ENCODE data around the gene NIF3L1. TPM values are rescaled to one million over a fixed set of nuclear protein-coding genes. Genes with fewer than 3 reads are reported as not detected.

NIF3L1 gene
- polyA plus RNA-seq, 2 donors = 11.3 to 23.3 TPM

GRCh38 chr2:200909958-200910357 is 20.8 kb downstream of the NIF3L1 start:
- 96% methylated on average over 4 of the region's 4 CpGs for WGBS, 2 donors
- peaks cover 0 to 3% of the 10 kb centered on the region in 2 donors for H3K36me3 ChIP-seq (ENCODE audit: control insufficient read depth in 2 of 2, insufficient read depth in 2 of 2, low read length in 1 of 2)
- no peak overlapping the region for H3K27ac ChIP-seq (ENCODE audit: low read depth in 2 of 2, low read length in 1 of 2)

GRCh38 chr2:200913654-200914053 is 24.5 kb downstream of the NIF3L1 start:
- Histone ChIP-seq H3K36me3 (ENCODE audit: control insufficient read depth in 2 of 2, insufficient read depth in 2 of 2, low read length in 1 of 2) (no peaks in the 10 kb centered on the region), H3K9me3 (ENCODE audit: control insufficient read depth in 2 of 2, insufficient read depth in 1 of 2, low read depth in 1 of 2, low read length in 1 of 2) (no peaks in the 10 kb centered on the region), H3K27ac (ENCODE audit: low read depth in 2 of 2, low read length in 1 of 2) (no peak overlapping the region), H3K4me1 (ENCODE audit: control insufficient read depth in 2 of 2, insufficient read depth in 2 of 2, low read length in 1 of 2) (no peaks in the 10 kb centered on the region), H3K4me3 (ENCODE audit: low read depth in 1 of 2, low read length in 2 of 2) (no peak overlapping the region), H3K27me3 (ENCODE audit: control insufficient read depth in 1 of 2, insufficient read depth in 2 of 2, low read length in 2 of 2) (no peaks in the 10 kb centered on the region)

More at GRCh38 chr2:200909958-200910357, 20.8 kb downstream of the NIF3L1 start:
- Histone ChIP-seq H3K27me3 (ENCODE audit: control insufficient read depth in 1 of 2, insufficient read depth in 2 of 2, low read length in 2 of 2) (no peaks in the 10 kb centered on the region), H3K9me3 (ENCODE audit: control insufficient read depth in 2 of 2, insufficient read depth in 1 of 2, low read depth in 1 of 2, low read length in 1 of 2) (no peaks in the 10 kb centered on the region), H3K4me1 (ENCODE audit: control insufficient read depth in 2 of 2, insufficient read depth in 2 of 2, low read length in 1 of 2) (no peaks in the 10 kb centered on the region), H3K4me3 (ENCODE audit: low read depth in 1 of 2, low read length in 2 of 2) (no peak overlapping the region)

- 80 to 85% methylated on average over 6 of the region's 6 CpGs for WGBS, 2 donors
- Histone ChIP-seq H3K4me3 (ENCODE audit: low read depth in 1 of 2, low read length in 2 of 2) (no peak overlapping the region), H3K9me3 (ENCODE audit: control insufficient read depth in 2 of 2, insufficient read depth in 1 of 2, low read depth in 1 of 2, low read length in 1 of 2) (no peaks in the 10 kb centered on the region), H3K4me1 (ENCODE audit: control insufficient read depth in 2 of 2, insufficient read depth in 2 of 2, low read length in 1 of 2) (no peaks in the 10 kb centered on the region), H3K36me3 (ENCODE audit: control insufficient read depth in 2 of 2, insufficient read depth in 2 of 2, low read length in 1 of 2) (peaks cover 0 to 5% of the 10 kb centered on the region in 2 donors), H3K27ac (ENCODE audit: low read depth in 2 of 2, low read length in 1 of 2) (no peak overlapping the region), H3K27me3 (ENCODE audit: control insufficient read depth in 1 of 2, insufficient read depth in 2 of 2, low read length in 2 of 2) (no peaks in the 10 kb centered on the region)
These were observed 33.3 kb downstream of the NIF3L1 start for GRCh38 chr2:200922439-200922838.

- whole genome bisulfite sequencing, 2 donors = 77 to 79% methylated on average over 2 of the region's 2 CpGs
- Histone ChIP-seq H3K27me3 (ENCODE audit: control insufficient read depth in 1 of 2, insufficient read depth in 2 of 2, low read length in 2 of 2) (no peaks in the 10 kb centered on the region), H3K27ac (ENCODE audit: low read depth in 2 of 2, low read length in 1 of 2) (no peak overlapping the region), H3K4me1 (ENCODE audit: control insufficient read depth in 2 of 2, insufficient read depth in 2 of 2, low read length in 1 of 2) (no peaks in the 10 kb centered on the region), H3K9me3 (ENCODE audit: control insufficient read depth in 2 of 2, insufficient read depth in 1 of 2, low read depth in 1 of 2, low read length in 1 of 2) (no peaks in the 10 kb centered on the region), H3K4me3 (ENCODE audit: low read depth in 1 of 2, low read length in 2 of 2) (no peak overlapping the region), H3K36me3 (ENCODE audit: control insufficient read depth in 2 of 2, insufficient read depth in 2 of 2, low read length in 1 of 2) (peaks cover 3 to 6% of the 10 kb centered on the region in 2 donors)
These were observed 40.4 kb downstream of the NIF3L1 start for GRCh38 chr2:200929334-200930249.

- no peak overlapping the region for H3K27ac ChIP-seq (ENCODE audit: low read depth in 2 of 2, low read length in 1 of 2)
- H3K4me1 ChIP-seq (ENCODE audit: control insufficient read depth in 2 of 2, insufficient read depth in 2 of 2, low read length in 1 of 2) = no peaks in the 10 kb centered on the region
- 73 to 77% methylated on average over 3 of the region's 3 CpGs for WGBS, 2 donors
- peaks cover 0 to 6% of the 10 kb centered on the region in 2 donors for H3K36me3 ChIP-seq (ENCODE audit: control insufficient read depth in 2 of 2, insufficient read depth in 2 of 2, low read length in 1 of 2)
- H3K9me3 ChIP-seq (ENCODE audit: control insufficient read depth in 2 of 2, insufficient read depth in 1 of 2, low read depth in 1 of 2, low read length in 1 of 2) = no peaks in the 10 kb centered on the region
- no peak overlapping the region for H3K4me3 ChIP-seq (ENCODE audit: low read depth in 1 of 2, low read length in 2 of 2)
- H3K27me3 ChIP-seq (ENCODE audit: control insufficient read depth in 1 of 2, insufficient read depth in 2 of 2, low read length in 2 of 2) = no peaks in the 10 kb centered on the region
These were observed 41.9 kb downstream of the NIF3L1 start for GRCh38 chr2:200930947-200931626.

GRCh38 chr2:200939832-200940231 is 50.7 kb downstream of the NIF3L1 start:
- H3K9me3 ChIP-seq (ENCODE audit: control insufficient read depth in 2 of 2, insufficient read depth in 1 of 2, low read depth in 1 of 2, low read length in 1 of 2) = no peaks in the 10 kb centered on the region
- peaks cover 0 to 3% of the 10 kb centered on the region in 2 donors for H3K36me3 ChIP-seq (ENCODE audit: control insufficient read depth in 2 of 2, insufficient read depth in 2 of 2, low read length in 1 of 2)
- no peaks in the 10 kb centered on the region for H3K27me3 ChIP-seq (ENCODE audit: control insufficient read depth in 1 of 2, insufficient read depth in 2 of 2, low read length in 2 of 2)
- no peaks in the 10 kb centered on the region for H3K4me1 ChIP-seq (ENCODE audit: control insufficient read depth in 2 of 2, insufficient read depth in 2 of 2, low read length in 1 of 2)
- H3K4me3 ChIP-seq (ENCODE audit: low read depth in 1 of 2, low read length in 2 of 2) = no peak overlapping the region
- no peak overlapping the region for H3K27ac ChIP-seq (ENCODE audit: low read depth in 2 of 2, low read length in 1 of 2)
- WGBS, 2 donors = 94 to 97% methylated on average over 1 of the region's 1 CpG

GRCh38 chr2:200943527-200944105 is 54.4 kb downstream of the NIF3L1 start:
- Histone ChIP-seq H3K36me3 (ENCODE audit: control insufficient read depth in 2 of 2, insufficient read depth in 2 of 2, low read length in 1 of 2) (no peaks in the 10 kb centered on the region), H3K27ac (ENCODE audit: low read depth in 2 of 2, low read length in 1 of 2) (no peak overlapping the region), H3K9me3 (ENCODE audit: control insufficient read depth in 2 of 2, insufficient read depth in 1 of 2, low read depth in 1 of 2, low read length in 1 of 2) (no peaks in the 10 kb centered on the region), H3K4me3 (ENCODE audit: low read depth in 1 of 2, low read length in 2 of 2) (no peak overlapping the region), H3K4me1 (ENCODE audit: control insufficient read depth in 2 of 2, insufficient read depth in 2 of 2, low read length in 1 of 2) (no peaks in the 10 kb centered on the region), H3K27me3 (ENCODE audit: control insufficient read depth in 1 of 2, insufficient read depth in 2 of 2, low read length in 2 of 2) (no peaks in the 10 kb centered on the region)
- 66 to 84% methylated on average over 1 of the region's 1 CpG for WGBS, 2 donors

- Histone ChIP-seq H3K27me3 (ENCODE audit: control insufficient read depth in 1 of 2, insufficient read depth in 2 of 2, low read length in 2 of 2) (no peaks in the 10 kb centered on the region), H3K9me3 (ENCODE audit: control insufficient read depth in 2 of 2, insufficient read depth in 1 of 2, low read depth in 1 of 2, low read length in 1 of 2) (no peaks in the 10 kb centered on the region), H3K4me1 (ENCODE audit: control insufficient read depth in 2 of 2, insufficient read depth in 2 of 2, low read length in 1 of 2) (no peaks in the 10 kb centered on the region), H3K36me3 (ENCODE audit: control insufficient read depth in 2 of 2, insufficient read depth in 2 of 2, low read length in 1 of 2) (no peaks in the 10 kb centered on the region), H3K4me3 (ENCODE audit: low read depth in 1 of 2, low read length in 2 of 2) (no peak overlapping the region), H3K27ac (ENCODE audit: low read depth in 2 of 2, low read length in 1 of 2) (no peak overlapping the region)
- 78 to 82% methylated on average over 12 of the region's 12 CpGs for WGBS, 2 donors
These were observed 55.6 kb downstream of the NIF3L1 start for GRCh38 chr2:200944467-200945394.

- Histone ChIP-seq H3K9me3 (ENCODE audit: control insufficient read depth in 2 of 2, insufficient read depth in 1 of 2, low read depth in 1 of 2, low read length in 1 of 2) (no peaks in the 10 kb centered on the region), H3K4me1 (ENCODE audit: control insufficient read depth in 2 of 2, insufficient read depth in 2 of 2, low read length in 1 of 2) (no peaks in the 10 kb centered on the region), H3K27ac (ENCODE audit: low read depth in 2 of 2, low read length in 1 of 2) (no peak overlapping the region), H3K27me3 (ENCODE audit: control insufficient read depth in 1 of 2, insufficient read depth in 2 of 2, low read length in 2 of 2) (no peaks in the 10 kb centered on the region), H3K4me3 (ENCODE audit: low read depth in 1 of 2, low read length in 2 of 2) (no peak overlapping the region), H3K36me3 (ENCODE audit: control insufficient read depth in 2 of 2, insufficient read depth in 2 of 2, low read length in 1 of 2) (no peaks in the 10 kb centered on the region)
- WGBS, 2 donors = 96% methylated on average over 4 of the region's 4 CpGs
These were observed 56.2 kb downstream of the NIF3L1 start for GRCh38 chr2:200945395-200945729.

Data from esophagus (tissue), 2 donors.